HEK293T (cell line): ENCODE measurements around the gene EFHD2.

Experiments
- LEF1 ChIP-seq: fragments of 450-650 bp; IDR thresholded peaks from 2 replicates; pipeline ENCODE4 v1.6.1; 2017; ENCODE audit warnings: mild to moderate bottlenecking, borderline replicate concordance
- SP1 ChIP-seq: fragments of 450-650 bp; IDR thresholded peaks from 2 replicates; pipeline ENCODE4 v1.6.1; 2017

DNA sequence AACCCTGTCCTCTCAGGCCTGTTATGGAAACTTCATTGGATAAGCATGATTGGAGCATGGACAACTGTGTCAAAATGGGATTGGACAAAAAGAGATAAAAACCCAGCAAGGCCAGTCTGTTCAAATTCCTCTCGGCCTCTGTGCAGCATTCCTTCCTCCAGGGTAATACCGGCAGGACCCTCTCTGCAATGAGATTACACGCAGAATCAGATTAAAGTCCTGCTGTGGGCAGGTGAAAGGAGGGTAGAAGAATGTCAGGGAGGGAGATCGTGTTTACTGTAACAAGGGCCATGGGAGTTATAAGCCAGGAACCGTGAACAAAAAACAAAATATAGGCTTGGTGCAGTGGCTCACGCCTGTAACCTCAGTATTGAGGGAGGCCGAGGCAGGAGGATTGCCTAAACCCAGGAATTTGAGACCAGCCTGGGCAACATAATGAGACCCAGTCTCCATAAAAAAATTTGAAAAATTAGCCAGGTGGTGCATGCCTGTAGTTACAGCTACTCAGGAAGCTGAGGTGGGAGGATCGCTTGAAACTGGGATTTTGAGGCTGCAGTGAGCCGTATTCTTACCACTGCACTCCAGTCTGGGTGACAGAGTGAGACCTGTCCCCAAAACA, 5.6 kb upstream of the EFHD2 start:
- TF ChIP-seq SP1 (no peak), LEF1 (no peak)
